ENCODE data around the gene TTLL7.
A peak's percentile ranks its signal among the peaks of the same experiment; 100 is the strongest.

TTLL7 gene

GRCh38 chr1:83845437-83846071 is 153.4 kb downstream of the TTLL7 start:
- Histone ChIP-seq H2AFZ (ENCODE audit: insufficient read depth, low read length, poor library complexity) (no peak overlapping the region), H4K12ac (ENCODE audit: low read depth, low read length) (no peak overlapping the region), H2AK5ac (ENCODE audit: low read length) (no peak overlapping the region), H3K4ac (ENCODE audit: low read depth, low read length) (no peak overlapping the region), H3K9me3 (ENCODE audit: insufficient read depth, low read depth, low read length) (no peaks in the 10 kb centered on the region), H2BK120ac (ENCODE audit: insufficient read depth, low read length, poor library complexity) (no peak overlapping the region), H3K79me1 (ENCODE audit: low read length) (no peaks in the 10 kb centered on the region), H3K79me2 (ENCODE audit: control insufficient read depth, insufficient read depth, low read length, poor library complexity) (no peaks in the 10 kb centered on the region), H2BK12ac (ENCODE audit: low read length) (no peak overlapping the region), H4K91ac (ENCODE audit: low read depth, low read length) (no peak overlapping the region), H2BK5ac (ENCODE audit: low read depth, low read length, poor library complexity) (no peak overlapping the region), H3K9ac (ENCODE audit: low read length) (no peak overlapping the region), H3K14ac (ENCODE audit: low read length) (no peak overlapping the region), H3K4me3 (ENCODE audit: low read depth, low read length) (no peak overlapping the region), H3K27me3 (ENCODE audit: insufficient read depth, low read length) (no peaks in the 10 kb centered on the region), H4K8ac (ENCODE audit: low read depth, low read length) (no peak overlapping the region), H3K23ac (ENCODE audit: low read length) (no peak overlapping the region), H3K18ac (ENCODE audit: low read length) (no peak overlapping the region), H3K36me3 (ENCODE audit: control insufficient read depth in 1 of 2, insufficient read depth in 2 of 2, low read length in 2 of 2) (no peaks in the 10 kb centered on the region), H3K4me2 (ENCODE audit: low read length) (no peak overlapping the region), H3K4me1 (ENCODE audit: control insufficient read depth in 1 of 2, insufficient read depth in 2 of 2, low read length in 2 of 2) (no peaks in the 10 kb centered on the region), H3K27ac (ENCODE audit: low read depth, low read length) (no peak overlapping the region)
- no peak for DNase-seq
- WGBS (ENCODE audit: extremely low coverage, insufficient coverage, insufficient read length) = no CpG with 5 or more reads among the region's 4 CpGs

- Histone ChIP-seq H3K27ac (ENCODE audit: low read depth, low read length) (no peak overlapping the region), H4K12ac (ENCODE audit: low read depth, low read length) (no peak overlapping the region), H3K36me3 (ENCODE audit: control insufficient read depth in 1 of 2, insufficient read depth in 2 of 2, low read length in 2 of 2) (no peaks in the 10 kb centered on the region), H3K4me1 (ENCODE audit: control insufficient read depth in 1 of 2, insufficient read depth in 2 of 2, low read length in 2 of 2) (no peaks in the 10 kb centered on the region), H2BK120ac (ENCODE audit: insufficient read depth, low read length, poor library complexity) (no peak overlapping the region), H2BK12ac (ENCODE audit: low read length) (no peak overlapping the region), H3K14ac (ENCODE audit: low read length) (no peak overlapping the region), H3K23ac (ENCODE audit: low read length) (no peak overlapping the region), H2AFZ (ENCODE audit: insufficient read depth, low read length, poor library complexity) (no peak overlapping the region), H3K4me2 (ENCODE audit: low read length) (no peak overlapping the region), H3K4ac (ENCODE audit: low read depth, low read length) (no peak overlapping the region), H3K4me3 (ENCODE audit: low read depth, low read length) (no peak overlapping the region), H3K9me3 (ENCODE audit: insufficient read depth, low read depth, low read length) (no peaks in the 10 kb centered on the region), H2BK5ac (ENCODE audit: low read depth, low read length, poor library complexity) (no peak overlapping the region), H4K8ac (ENCODE audit: low read depth, low read length) (no peak overlapping the region), H3K79me2 (ENCODE audit: control insufficient read depth, insufficient read depth, low read length, poor library complexity) (no peaks in the 10 kb centered on the region), H4K91ac (ENCODE audit: low read depth, low read length) (no peak overlapping the region), H3K79me1 (ENCODE audit: low read length) (no peaks in the 10 kb centered on the region), H3K27me3 (ENCODE audit: insufficient read depth, low read length) (no peaks in the 10 kb centered on the region), H3K18ac (ENCODE audit: low read length) (no peak overlapping the region), H3K9ac (ENCODE audit: low read length) (no peak overlapping the region), H2AK5ac (ENCODE audit: low read length) (no peak overlapping the region)
- no CpG with 5 or more reads among the region's 3 CpGs for WGBS (ENCODE audit: extremely low coverage, insufficient coverage, insufficient read length)
- DNase-seq = no peak
Observed at GRCh38 chr1:83844546-83844945, 154.4 kb downstream of the TTLL7 start.

GRCh38 chr1:83839566-83840173 is 159.3 kb downstream of the TTLL7 start:
- Histone ChIP-seq H3K23ac (ENCODE audit: low read length) (no peak overlapping the region), H3K4me1 (ENCODE audit: control insufficient read depth in 1 of 2, insufficient read depth in 2 of 2, low read length in 2 of 2) (no peaks in the 10 kb centered on the region), H3K18ac (ENCODE audit: low read length) (no peak overlapping the region), H4K12ac (ENCODE audit: low read depth, low read length) (no peak overlapping the region), H3K4me2 (ENCODE audit: low read length) (no peak overlapping the region), H4K91ac (ENCODE audit: low read depth, low read length) (no peak overlapping the region), H3K4me3 (ENCODE audit: low read depth, low read length) (no peak overlapping the region), H3K9me3 (ENCODE audit: insufficient read depth, low read depth, low read length) (no peaks in the 10 kb centered on the region), H2AFZ (ENCODE audit: insufficient read depth, low read length, poor library complexity) (no peak overlapping the region), H3K14ac (ENCODE audit: low read length) (no peak overlapping the region), H3K27ac (ENCODE audit: low read depth, low read length) (no peak overlapping the region), H2BK5ac (ENCODE audit: low read depth, low read length, poor library complexity) (no peak overlapping the region), H3K36me3 (ENCODE audit: control insufficient read depth in 1 of 2, insufficient read depth in 2 of 2, low read length in 2 of 2) (no peaks in the 10 kb centered on the region), H3K9ac (ENCODE audit: low read length) (no peak overlapping the region), H4K8ac (ENCODE audit: low read depth, low read length) (no peak overlapping the region), H3K79me1 (ENCODE audit: low read length) (no peaks in the 10 kb centered on the region), H3K79me2 (ENCODE audit: control insufficient read depth, insufficient read depth, low read length, poor library complexity) (no peaks in the 10 kb centered on the region), H3K4ac (ENCODE audit: low read depth, low read length) (no peak overlapping the region), H2BK12ac (ENCODE audit: low read length) (no peak overlapping the region), H2BK120ac (ENCODE audit: insufficient read depth, low read length, poor library complexity) (no peak overlapping the region), H2AK5ac (ENCODE audit: low read length) (no peak overlapping the region), H3K27me3 (ENCODE audit: insufficient read depth, low read length) (no peaks in the 10 kb centered on the region)
- WGBS (ENCODE audit: extremely low coverage, insufficient coverage, insufficient read length) = no CpG with 5 or more reads among the region's 3 CpGs
- DNase-seq = peak in 1 of 2 donors; percentile 42

GRCh38 chr1:83838573-83838972 is 160.4 kb downstream of the TTLL7 start:
- Histone ChIP-seq H3K27me3 (ENCODE audit: insufficient read depth, low read length) (no peaks in the 10 kb centered on the region), H2AFZ (ENCODE audit: insufficient read depth, low read length, poor library complexity) (no peak overlapping the region), H3K18ac (ENCODE audit: low read length) (no peak overlapping the region), H3K79me2 (ENCODE audit: control insufficient read depth, insufficient read depth, low read length, poor library complexity) (no peaks in the 10 kb centered on the region), H3K27ac (ENCODE audit: low read depth, low read length) (no peak overlapping the region), H3K4ac (ENCODE audit: low read depth, low read length) (no peak overlapping the region), H3K14ac (ENCODE audit: low read length) (no peak overlapping the region), H3K79me1 (ENCODE audit: low read length) (no peaks in the 10 kb centered on the region), H3K4me1 (ENCODE audit: control insufficient read depth in 1 of 2, insufficient read depth in 2 of 2, low read length in 2 of 2) (no peaks in the 10 kb centered on the region), H3K4me3 (ENCODE audit: low read depth, low read length) (no peak overlapping the region), H3K36me3 (ENCODE audit: control insufficient read depth in 1 of 2, insufficient read depth in 2 of 2, low read length in 2 of 2) (no peaks in the 10 kb centered on the region), H2BK120ac (ENCODE audit: insufficient read depth, low read length, poor library complexity) (no peak overlapping the region), H4K91ac (ENCODE audit: low read depth, low read length) (no peak overlapping the region), H3K4me2 (ENCODE audit: low read length) (no peak overlapping the region), H4K8ac (ENCODE audit: low read depth, low read length) (no peak overlapping the region), H2BK12ac (ENCODE audit: low read length) (no peak overlapping the region), H3K9me3 (ENCODE audit: insufficient read depth, low read depth, low read length) (no peaks in the 10 kb centered on the region), H2AK5ac (ENCODE audit: low read length) (no peak overlapping the region), H2BK5ac (ENCODE audit: low read depth, low read length, poor library complexity) (no peak overlapping the region), H4K12ac (ENCODE audit: low read depth, low read length) (no peak overlapping the region), H3K9ac (ENCODE audit: low read length) (no peak overlapping the region), H3K23ac (ENCODE audit: low read length) (no peak overlapping the region)
- no CpG with 5 or more reads among the region's 5 CpGs for WGBS (ENCODE audit: extremely low coverage, insufficient coverage, insufficient read length)
- DNase-seq = no peak
